GM23338 (cell line): Measurements from ENCODE around the gene NPY. TPM values are rescaled to one million over a fixed set of nuclear protein-coding genes. Genes with fewer than 3 reads are reported as not detected.
"Not testable (repeated sequence)": the region's sequence is repeated elsewhere in the genome, so short reads cannot be mapped to it uniquely, and the experiment has no call there.

Source experiments
- ATAC-seq: fragments of 200-7000 bp; cut with Tn5 transposase; 3 replicates; pipeline ENCODE4 v1.9.1; 2020
- DNase-seq: peaks from one replicate; pipeline ENCODE4 v3.0.0-alpha.2; 2015; ENCODE audit warnings: low spot score
- H2AFZ ChIP-seq: fragments of 200-600 bp; sonication (generic); 2 replicates; pipeline ENCODE4 v1.8.0; 2016; ENCODE audit warnings: antibody characterized with exemption, mild to moderate bottlenecking, moderate library complexity
- H3F3A ChIP-seq: fragments of 200-600 bp; sonication (generic); replicated peaks from 2 replicates; pipeline ENCODE4 v1.8.0; 2017; ENCODE audit warnings: antibody characterized with exemption, mixed run types, low read depth
- H3K27ac ChIP-seq: fragments of 200-600 bp; sonication (generic); 2 replicates; pipeline ENCODE4 v1.6.1; 2016; ENCODE audit warnings: low read depth
- H3K27me3 ChIP-seq: fragments of 200-600 bp; sonication (generic); 2 replicates; pipeline ENCODE4 v1.8.0; 2016; ENCODE audit warnings: mild to moderate bottlenecking, mixed run types, moderate library complexity; ENCODE audit not compliant: insufficient read depth
- H3K36me3 ChIP-seq: fragments of 200-600 bp; sonication (generic); 2 replicates; pipeline ENCODE4 v1.8.0; 2016; ENCODE audit warnings: mild to moderate bottlenecking; ENCODE audit not compliant: insufficient read depth
- H3K4me1 ChIP-seq: fragments of 200-600 bp; sonication (generic); 2 replicates; pipeline ENCODE4 v1.8.0; 2016; ENCODE audit warnings: mild to moderate bottlenecking, moderate library complexity; ENCODE audit not compliant: insufficient read depth
- H3K4me2 ChIP-seq: fragments of 200-600 bp; sonication (generic); 2 replicates; pipeline ENCODE4 v1.7.1; 2017; ENCODE audit warnings: mixed run types
- H3K4me3 ChIP-seq: fragments of 200-600 bp; sonication (generic); 2 replicates; pipeline ENCODE4 v1.6.1; 2016; ENCODE audit warnings: mixed run types
- H3K79me2 ChIP-seq: fragments of 200-600 bp; sonication (generic); replicated peaks from 2 replicates; pipeline ENCODE4 v1.8.0; 2017; ENCODE audit warnings: mild to moderate bottlenecking; ENCODE audit not compliant: insufficient read depth
- H3K9me2 ChIP-seq: fragments of 200-600 bp; sonication (generic); 2 replicates; pipeline ENCODE4 v1.8.0; 2017; ENCODE audit not compliant: insufficient read depth
- H4K20me1 ChIP-seq: fragments of 200-600 bp; sonication (generic); replicated peaks from 2 replicates; pipeline ENCODE4 v1.8.0; 2017; ENCODE audit warnings: mild to moderate bottlenecking; ENCODE audit not compliant: insufficient read depth
- H3K27ac Mint-ChIP-seq: 2 replicates; pipeline ENCODE4 v1.8.0; 2020; ENCODE audit warnings: inconsistent platforms, mild to moderate bottlenecking, moderate library complexity, mixed read lengths
- H3K27me3 Mint-ChIP-seq: 3 replicates; pipeline ENCODE4 v1.8.0; 2022; ENCODE audit warnings: low read depth, mild to moderate bottlenecking, moderate library complexity, mixed read lengths, inconsistent platforms; ENCODE audit not compliant: insufficient read depth, poor library complexity
- H3K36me3 Mint-ChIP-seq: 3 replicates; pipeline ENCODE4 v1.8.0; 2021; ENCODE audit warnings: low read depth, mild to moderate bottlenecking, inconsistent platforms, moderate library complexity, mixed read lengths
- H3K4me1 Mint-ChIP-seq: 3 replicates; pipeline ENCODE4 v1.8.0; 2020; ENCODE audit warnings: mild to moderate bottlenecking, inconsistent platforms, mixed read lengths
- H3K4me3 Mint-ChIP-seq: 3 replicates; pipeline ENCODE4 v1.8.0; 2021; ENCODE audit warnings: moderate library complexity, mild to moderate bottlenecking, inconsistent platforms, mixed read lengths
- H3K9me3 Mint-ChIP-seq: 3 replicates; pipeline ENCODE4 v1.8.0; 2020; ENCODE audit warnings: moderate library complexity, mild to moderate bottlenecking, inconsistent platforms, mixed read lengths
- CTCF ChIP-seq, 2 experiments: fragments of 200-600 bp in 1 of 2; sonication (generic) in 1 of 2; conservative IDR thresholded peaks; 2 replicates each; pipeline versions ENCODE4 v1.5.1 to v1.6.1; 2016 to 2017; ENCODE audit warnings: antibody characterized with exemption in 2 of 2, low read depth in 2 of 2, mild to moderate bottlenecking in 2 of 2, moderate library complexity in 1 of 2
- ETS1 ChIP-seq: IDR thresholded peaks from 2 replicates; pipeline ENCODE4 v1.6.1; 2016; ENCODE audit warnings: antibody characterized with exemption
- EZH2 ChIP-seq: fragments of 200-600 bp; sonication (generic); IDR thresholded peaks from one replicate; pipeline ENCODE4 v1.8.0; 2017; ENCODE audit warnings: antibody characterized with exemption, mild to moderate bottlenecking, low read depth; ENCODE audit not compliant: unreplicated experiment
- JUNB ChIP-seq: IDR thresholded peaks from one replicate; pipeline ENCODE4 v1.6.1; 2016; ENCODE audit warnings: antibody characterized with exemption; ENCODE audit not compliant: unreplicated experiment
- NANOG ChIP-seq: IDR thresholded peaks from 2 replicates; pipeline ENCODE4 v1.6.1; 2016; ENCODE audit warnings: antibody characterized with exemption, borderline replicate concordance
- POLR2AphosphoS5 ChIP-seq: IDR thresholded peaks from 2 replicates; pipeline ENCODE4 v1.6.1; 2016; ENCODE audit warnings: antibody characterized with exemption, low read depth
- REST ChIP-seq: IDR thresholded peaks from one replicate; pipeline ENCODE4 v1.6.1; 2018; ENCODE audit warnings: antibody characterized with exemption; ENCODE audit not compliant: unreplicated experiment
- ZNF114 ChIP-seq: fragments of 250-450 bp; sonication (Bioruptor Pico); IDR thresholded peaks from 2 replicates; pipeline ENCODE4 v1.5.0; 2020; ENCODE audit warnings: mild to moderate bottlenecking, moderate library complexity
- ZNF331 ChIP-seq: fragments of 250-450 bp; sonication (Bioruptor Pico); IDR thresholded peaks from 2 replicates; pipeline ENCODE4 v1.5.0; 2020; ENCODE audit warnings: low read depth, mild to moderate bottlenecking, moderate library complexity
- ZNF462 ChIP-seq: fragments of 250-450 bp; sonication (Bioruptor Pico); IDR thresholded peaks from 2 replicates; pipeline ENCODE4 v1.5.0; 2020; ENCODE audit warnings: mild to moderate bottlenecking, moderate library complexity
- polyA plus RNA-seq: library from polyadenylated mRNA; unstranded; fragments of >200 nt; fragmentation: Nextera tagmentation; extraction: Ambion mirVana; gene quantifications from 2 replicates; pipeline ENCODE4 v1.2.1, GENCODE V29; 2016
- total RNA-seq: library from RNA; depleted of rRNA; stranded (reverse); fragments of >200 nt; shearing (Covaris generic); gene quantifications from 2 replicates; pipeline ENCODE4 v1.2.3, GENCODE V29; 2014

NPY gene
- total and polyA plus RNA-seq, 2 experiments from 2014 or later = 7.0 TPM; not detected in 1

- H3K36me3 ChIP-seq, H3K27ac ChIP-seq, H3K36me3 Mint-ChIP-seq, H3K4me1 ChIP-seq, H3K27ac Mint-ChIP-seq, H2AFZ ChIP-seq, H3K4me1 Mint-ChIP-seq, H3K9me3 Mint-ChIP-seq, H3K79me2 ChIP-seq, H3K4me3 Mint-ChIP-seq, H3K27me3 ChIP-seq, H3F3A ChIP-seq, ATAC-seq, H3K4me2 ChIP-seq, H3K4me3 ChIP-seq, H3K27me3 Mint-ChIP-seq, DNase-seq, H4K20me1 ChIP-seq: not testable (repeated sequence)
- peaks cover 16% of the 10 kb centered on the region for H3K9me2 ChIP-seq
Measured at GRCh38 chr7:24258324-24258723, 25.7 kb upstream of the NPY start.

GRCh38 chr7:24271938-24272337 is 12.1 kb upstream of the NPY start:
- Mint-ChIP-seq H3K27ac (no peak overlapping the region), H3K36me3 (peaks cover 26% of the 10 kb centered on the region; the same call in 2 of the 3 replicates), H3K4me1 (no peaks in the 10 kb centered on the region), H3K9me3 (peaks cover 18% of the 10 kb centered on the region), H3K4me3 (no peak overlapping the region), H3K27me3 (peaks cover 3% of the 10 kb centered on the region)
- H3K4me2 ChIP-seq = no peak overlapping the region
- no peak overlapping the region for H3K27ac ChIP-seq
- ATAC-seq (no peak), DNase-seq (no peak)
- no peaks in the 10 kb centered on the region for H3K79me2 ChIP-seq
- no peaks in the 10 kb centered on the region for H3K9me2 ChIP-seq
- 0 out of 2 replicates have a peak, but pooled peaks cover 3% of the 10 kb centered on the region for H3K4me1 ChIP-seq
- no peaks in the 10 kb centered on the region for H3K27me3 ChIP-seq
- H3K36me3 ChIP-seq = no peaks in the 10 kb centered on the region
- no peaks in the 10 kb centered on the region for H4K20me1 ChIP-seq
- H3K4me3 ChIP-seq = no peak overlapping the region
- H2AFZ ChIP-seq = no peak overlapping the region
- H3F3A ChIP-seq = no peaks in the 10 kb centered on the region
- TF ChIP-seq CTCF (conservative IDR thresholded peaks at IDR 0.05; ENCODE audit: low read depth in 2 of 2) (no peak), ZNF331 (CRISPR knock-in tag) (no peak), EZH2 (no peak), ETS1 (no peak), POLR2AphosphoS5 (no peak), ZNF462 (CRISPR knock-in tag) (no peak), NANOG (no peak), JUNB (no peak), ZNF114 (no peak), REST (no peak)
